GM12801 (cell line): ENCODE results near the gene VPREB3.

Source experiments
- CTCF ChIP-seq: IDR thresholded peaks from one replicate; pipeline ENCODE4 v1.5.1; 2011; ENCODE audit warnings: control low read depth; ENCODE audit not compliant: insufficient read length; ENCODE audit errors: extremely low read depth

Gene VPREB3

GRCh38 chr22:23754220-23754919, at the start of gene VPREB3:
TSS of gene VPREB3 (minus strand) at chr22:23754425. CDS start at chr22:23754363, 62 bp downstream.
- no peak for TF ChIP-seq CTCF

- TF ChIP-seq CTCF, result no peak
These were observed 49.0 kb upstream of the VPREB3 start for GRCh38 chr22:23803001-23803819.

GRCh38 chr22:23801886-23802377, 47.7 kb upstream of the VPREB3 start:
- no peak for TF ChIP-seq CTCF

- TF ChIP-seq CTCF, result no peak
These were observed 47.1 kb upstream of the VPREB3 start for GRCh38 chr22:23801238-23801821.

- TF ChIP-seq CTCF, result no peak
These were observed 46.3 kb upstream of the VPREB3 start for GRCh38 chr22:23800297-23801237.

GRCh38 chr22:23796461-23796860, 42.2 kb upstream of the VPREB3 start:
- no peak for TF ChIP-seq CTCF
